HepG2 (cell line): ENCODE results near the gene SLC36A3.

Experiments
- CTCF ChIP-seq: sonication (generic); formaldehyde crosslinking; IDR thresholded peaks from 2 replicates; pipeline ENCODE4 v1.5.0; 2020; ENCODE audit warnings: mild to moderate bottlenecking, missing genetic modification reagents, moderate library complexity
- HCFC1 ChIP-seq: fragments of 150-350 bp; IDR thresholded peaks from 2 replicates; pipeline ENCODE4 v1.6.1; 2014; ENCODE audit warnings: low read depth, low read length
- TFAP4 ChIP-seq: sonication (generic); IDR thresholded peaks from 2 replicates; pipeline ENCODE4 v1.6.1; 2016; ENCODE audit warnings: low read depth, borderline replicate concordance
- TF ChIP-seq, protein P1 (sequence below): IDR thresholded peaks from 2 replicates; pipeline ENCODE4 v1.6.1; 2012; ENCODE audit warnings: low read depth, low read length, improper control_type of control experiment

DNA sequence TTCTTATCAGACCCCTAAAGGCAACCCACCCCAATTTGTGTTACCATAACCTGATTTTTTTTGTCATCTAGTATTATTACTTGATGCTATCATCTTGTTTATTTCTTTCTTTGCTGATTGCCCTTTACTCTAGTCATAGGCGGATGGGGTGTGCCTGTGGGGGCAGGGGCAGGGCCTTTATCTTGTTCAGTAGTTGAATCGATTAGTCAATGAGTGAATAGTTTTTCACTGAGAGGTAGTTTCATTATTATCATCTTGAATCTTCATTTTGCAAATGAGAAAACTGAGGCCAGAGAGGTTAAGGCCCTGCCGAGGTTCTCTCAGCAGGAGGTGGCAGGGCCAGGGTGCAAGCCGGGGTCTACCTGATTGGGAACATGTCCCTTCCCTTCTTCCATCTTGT is 60.0 kb downstream of the SLC36A3 start:
- TF ChIP-seq HCFC1, result no peak
- TF ChIP-seq TFAP4, result no peak
- TF ChIP-seq CTCF (CRISPR knock-in tag), result no peak
- TF ChIP-seq, protein P1, sequence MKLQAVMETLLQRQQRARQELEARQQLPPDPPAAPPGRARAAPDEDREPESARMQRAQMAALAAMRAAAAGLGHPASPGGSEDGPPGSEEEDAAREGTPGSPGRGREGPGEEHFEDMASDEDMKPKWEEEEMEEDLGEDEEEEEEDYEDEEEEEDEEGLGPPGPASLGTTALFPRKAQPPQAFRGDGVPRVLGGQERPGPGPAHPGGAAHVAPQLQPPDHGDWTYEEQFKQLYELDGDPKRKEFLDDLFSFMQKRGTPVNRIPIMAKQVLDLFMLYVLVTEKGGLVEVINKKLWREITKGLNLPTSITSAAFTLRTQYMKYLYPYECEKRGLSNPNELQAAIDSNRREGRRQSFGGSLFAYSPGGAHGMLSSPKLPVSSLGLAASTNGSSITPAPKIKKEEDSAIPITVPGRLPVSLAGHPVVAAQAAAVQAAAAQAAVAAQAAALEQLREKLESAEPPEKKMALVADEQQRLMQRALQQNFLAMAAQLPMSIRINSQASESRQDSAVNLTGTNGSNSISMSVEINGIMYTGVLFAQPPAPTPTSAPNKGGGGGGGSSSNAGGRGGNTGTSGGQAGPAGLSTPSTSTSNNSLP, result no peak
